ENCODE measurements around the gene STPG3. TPM values are rescaled to one million over a fixed set of nuclear protein-coding genes. Genes with fewer than 3 reads are reported as not detected.
"Not testable (repeated sequence)": the region's sequence is repeated elsewhere in the genome, so short reads cannot be mapped to it uniquely, and the experiment has no call there.

The STPG3 gene
- total RNA-seq, 1 donor from 2014 or later, result 0.78 TPM

DNA sequence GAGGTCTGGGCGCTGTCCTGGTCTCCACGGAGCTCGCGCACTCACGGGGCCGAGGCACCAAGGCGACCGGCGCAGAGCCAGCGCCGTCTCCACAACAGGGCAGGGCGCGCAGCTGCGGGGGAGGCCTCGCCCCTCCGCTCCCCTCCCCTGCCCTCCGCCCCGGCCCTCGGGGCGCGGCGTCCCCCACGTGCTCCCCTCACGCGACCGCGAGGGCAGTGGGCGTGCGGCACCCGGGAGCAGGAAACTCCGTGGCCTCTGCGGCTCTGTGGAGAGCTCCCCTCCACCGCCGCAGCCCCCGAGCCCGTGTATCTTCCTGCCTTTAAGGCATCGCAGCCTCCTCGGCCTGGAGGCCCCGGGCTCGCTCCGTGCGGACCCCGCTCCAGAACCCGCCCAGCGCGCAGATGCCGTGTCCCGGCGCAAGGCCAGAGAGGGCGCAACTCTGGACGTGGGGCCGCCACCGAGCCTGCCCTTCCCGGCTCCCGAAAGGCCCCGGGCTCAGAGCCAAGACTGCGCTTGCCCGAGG, 10.7 kb upstream of the STPG3 start:
- Mint-ChIP-seq H3K9me3 (ENCODE audit: unreplicated experiment) (no peaks in the 10 kb centered on the region), H3K36me3 (ENCODE audit: unreplicated experiment) (peaks cover 9% of the 10 kb centered on the region), H3K4me1 (ENCODE audit: unreplicated experiment) (peaks cover 31% of the 10 kb centered on the region), H3K27me3 (ENCODE audit: unreplicated experiment) (no peaks in the 10 kb centered on the region), H3K27ac (ENCODE audit: unreplicated experiment) (peak overlapping the region; percentile 82), H3K4me3 (ENCODE audit: unreplicated experiment) (peak overlapping the region; percentile 76)
- peak; percentile 91 for DNase-seq (ENCODE audit: extremely low spot score, unreplicated experiment)
- TF ChIP-seq, protein P1, sequence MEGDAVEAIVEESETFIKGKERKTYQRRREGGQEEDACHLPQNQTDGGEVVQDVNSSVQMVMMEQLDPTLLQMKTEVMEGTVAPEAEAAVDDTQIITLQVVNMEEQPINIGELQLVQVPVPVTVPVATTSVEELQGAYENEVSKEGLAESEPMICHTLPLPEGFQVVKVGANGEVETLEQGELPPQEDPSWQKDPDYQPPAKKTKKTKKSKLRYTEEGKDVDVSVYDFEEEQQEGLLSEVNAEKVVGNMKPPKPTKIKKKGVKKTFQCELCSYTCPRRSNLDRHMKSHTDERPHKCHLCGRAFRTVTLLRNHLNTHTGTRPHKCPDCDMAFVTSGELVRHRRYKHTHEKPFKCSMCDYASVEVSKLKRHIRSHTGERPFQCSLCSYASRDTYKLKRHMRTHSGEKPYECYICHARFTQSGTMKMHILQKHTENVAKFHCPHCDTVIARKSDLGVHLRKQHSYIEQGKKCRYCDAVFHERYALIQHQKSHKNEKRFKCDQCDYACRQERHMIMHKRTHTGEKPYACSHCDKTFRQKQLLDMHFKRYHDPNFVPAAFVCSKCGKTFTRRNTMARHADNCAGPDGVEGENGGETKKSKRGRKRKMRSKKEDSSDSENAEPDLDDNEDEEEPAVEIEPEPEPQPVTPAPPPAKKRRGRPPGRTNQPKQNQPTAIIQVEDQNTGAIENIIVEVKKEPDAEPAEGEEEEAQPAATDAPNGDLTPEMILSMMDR (IDR thresholded peaks at IDR 0.05), result no peak

DNA sequence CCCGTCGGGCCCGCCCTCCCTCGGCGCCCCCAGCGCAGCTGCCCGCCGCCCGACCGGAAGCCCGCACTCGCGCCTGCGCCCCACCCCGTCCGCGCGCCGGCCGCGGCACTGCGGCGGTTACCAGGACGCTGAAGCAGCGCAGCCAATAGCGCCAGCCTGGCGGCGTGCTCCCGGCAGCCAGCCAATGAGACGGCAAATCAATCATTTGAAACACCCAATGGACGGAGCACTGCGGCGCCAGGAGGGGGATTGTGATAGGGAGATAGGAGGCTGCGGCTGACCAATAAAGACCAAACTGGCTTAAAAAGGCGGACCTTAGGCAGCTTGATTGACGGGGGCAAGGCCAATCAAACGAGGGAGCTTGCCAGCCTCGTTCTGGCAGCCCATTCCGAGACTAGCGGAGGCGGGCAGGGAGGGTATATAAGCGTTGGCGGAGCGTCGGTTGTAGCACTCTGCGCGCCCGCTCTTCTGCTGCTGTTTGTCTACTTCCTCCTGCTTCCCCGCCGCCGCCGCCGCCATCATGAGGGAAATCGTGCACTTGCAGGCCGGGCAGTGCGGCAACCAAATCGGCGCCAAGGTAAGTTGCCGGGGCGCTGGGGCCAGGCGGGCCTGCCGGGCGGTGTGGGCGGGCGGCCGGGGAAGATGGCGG, 10.1 kb upstream of the STPG3 start, which contains the start of gene TUBB4B:
Gene TUBB4B, plus strand, starts transcription at position 447 of the 649 bp plus-strand sequence. Its CDS starts 74 bp downstream, at position 521.
- H3K27me3 Mint-ChIP-seq (ENCODE audit: unreplicated experiment), result no peaks in the 10 kb centered on the region
- H3K9me3 Mint-ChIP-seq (ENCODE audit: unreplicated experiment), result no peaks in the 10 kb centered on the region
- TF ChIP-seq, protein P1 (IDR thresholded peaks at IDR 0.05), result no peak
- DNase-seq (ENCODE audit: extremely low spot score, unreplicated experiment), result peak; percentile 100
- H3K27ac Mint-ChIP-seq (ENCODE audit: unreplicated experiment), result peak within 1 kb of the TSS; percentile 88
- H3K4me3 Mint-ChIP-seq (ENCODE audit: unreplicated experiment), result peak within 1 kb of the TSS; percentile 81
- H3K4me1 Mint-ChIP-seq (ENCODE audit: unreplicated experiment), result peaks cover 31% of the 10 kb centered on the region
- peaks cover 9% of the 10 kb centered on the region for H3K36me3 Mint-ChIP-seq (ENCODE audit: unreplicated experiment)

DNA sequence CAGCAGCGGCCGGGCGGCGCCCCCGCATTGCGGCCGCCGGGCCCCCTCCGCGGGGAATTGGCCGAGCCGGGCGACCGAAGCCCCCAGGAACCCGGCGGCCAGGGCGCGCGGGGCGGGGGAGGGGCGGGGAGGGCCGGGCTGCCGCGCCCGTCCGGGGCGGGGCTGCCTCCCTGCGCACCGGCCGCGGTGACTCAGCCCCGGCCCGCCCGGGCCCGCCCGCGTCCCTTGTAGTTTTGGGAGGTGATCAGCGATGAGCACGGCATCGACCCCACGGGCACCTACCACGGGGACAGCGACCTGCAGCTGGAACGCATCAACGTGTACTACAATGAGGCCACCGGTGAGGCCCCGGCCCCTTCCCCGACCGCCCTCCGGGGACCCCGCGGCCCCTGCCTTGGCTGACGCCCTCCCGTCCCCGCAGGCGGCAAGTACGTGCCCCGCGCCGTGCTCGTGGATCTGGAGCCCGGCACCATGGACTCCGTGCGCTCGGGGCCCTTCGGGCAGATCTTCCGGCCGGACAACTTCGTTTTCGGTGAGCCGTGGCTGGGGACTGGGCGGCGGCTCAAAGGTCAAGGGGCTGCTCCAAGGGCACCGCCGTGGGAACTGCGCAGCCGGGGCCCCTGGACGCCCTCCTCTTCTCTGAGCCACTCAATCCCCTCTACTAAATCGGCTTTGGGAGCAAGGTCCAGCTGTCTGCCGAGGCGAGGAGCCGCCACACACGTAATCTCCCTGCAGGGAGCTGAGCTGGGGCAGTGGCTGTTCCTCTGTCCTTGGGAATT, 9.4 kb upstream of the STPG3 start:
- H3K27ac Mint-ChIP-seq (ENCODE audit: unreplicated experiment), result peak overlapping the region; percentile 57
- no peaks in the 10 kb centered on the region for H3K9me3 Mint-ChIP-seq (ENCODE audit: unreplicated experiment)
- H3K4me3 Mint-ChIP-seq (ENCODE audit: unreplicated experiment), result peak overlapping the region; percentile 76
- H3K27me3 Mint-ChIP-seq (ENCODE audit: unreplicated experiment), result no peaks in the 10 kb centered on the region
- DNase-seq (ENCODE audit: extremely low spot score, unreplicated experiment), result no peak
- TF ChIP-seq, protein P1 (IDR thresholded peaks at IDR 0.05), result no peak
- peaks cover 9% of the 10 kb centered on the region for H3K36me3 Mint-ChIP-seq (ENCODE audit: unreplicated experiment)
- peaks cover 31% of the 10 kb centered on the region for H3K4me1 Mint-ChIP-seq (ENCODE audit: unreplicated experiment)

DNA sequence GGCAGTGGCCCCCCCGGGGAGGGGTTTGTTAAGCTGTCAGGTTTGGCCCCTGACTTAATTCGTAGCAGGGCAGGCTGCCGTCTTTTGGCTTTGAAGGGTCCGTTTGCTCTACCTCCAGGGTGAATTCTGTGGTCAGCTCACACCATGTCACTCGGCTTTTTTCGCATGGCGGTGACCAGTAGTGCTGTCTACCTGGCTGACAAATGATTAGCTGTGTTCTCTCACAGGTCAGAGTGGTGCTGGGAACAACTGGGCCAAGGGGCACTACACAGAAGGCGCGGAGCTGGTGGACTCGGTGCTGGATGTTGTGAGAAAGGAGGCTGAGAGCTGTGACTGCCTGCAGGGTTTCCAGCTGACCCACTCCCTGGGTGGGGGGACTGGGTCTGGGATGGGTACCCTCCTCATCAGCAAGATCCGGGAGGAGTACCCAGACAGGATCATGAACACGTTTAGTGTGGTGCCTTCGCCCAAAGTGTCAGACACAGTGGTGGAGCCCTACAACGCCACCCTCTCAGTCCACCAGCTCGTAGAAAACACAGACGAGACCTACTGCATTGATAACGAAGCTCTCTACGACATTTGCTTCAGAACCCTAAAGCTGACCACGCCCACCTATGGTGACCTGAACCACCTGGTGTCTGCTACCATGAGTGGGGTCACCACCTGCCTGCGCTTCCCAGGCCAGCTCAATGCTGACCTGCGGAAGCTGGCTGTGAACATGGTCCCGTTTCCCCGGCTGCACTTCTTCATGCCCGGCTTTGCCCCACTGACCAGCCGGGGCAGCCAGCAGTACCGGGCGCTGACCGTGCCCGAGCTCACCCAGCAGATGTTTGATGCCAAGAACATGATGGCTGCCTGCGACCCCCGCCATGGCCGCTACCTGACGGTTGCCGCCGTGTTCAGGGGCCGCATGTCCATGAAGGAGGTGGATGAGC, 8.6 kb upstream of the STPG3 start:
- no peaks in the 10 kb centered on the region for H3K9me3 Mint-ChIP-seq (ENCODE audit: unreplicated experiment)
- H3K27ac Mint-ChIP-seq (ENCODE audit: unreplicated experiment), result peak overlapping the region; percentile 57
- TF ChIP-seq, protein P1 (IDR thresholded peaks at IDR 0.05), result no peak
- H3K36me3 Mint-ChIP-seq (ENCODE audit: unreplicated experiment), result peaks cover 9% of the 10 kb centered on the region
- no peaks in the 10 kb centered on the region for H3K27me3 Mint-ChIP-seq (ENCODE audit: unreplicated experiment)
- H3K4me1 Mint-ChIP-seq (ENCODE audit: unreplicated experiment), result peaks cover 33% of the 10 kb centered on the region
- H3K4me3 Mint-ChIP-seq (ENCODE audit: unreplicated experiment), result peak overlapping the region; percentile 76
- DNase-seq (ENCODE audit: extremely low spot score, unreplicated experiment), result no peak

DNA sequence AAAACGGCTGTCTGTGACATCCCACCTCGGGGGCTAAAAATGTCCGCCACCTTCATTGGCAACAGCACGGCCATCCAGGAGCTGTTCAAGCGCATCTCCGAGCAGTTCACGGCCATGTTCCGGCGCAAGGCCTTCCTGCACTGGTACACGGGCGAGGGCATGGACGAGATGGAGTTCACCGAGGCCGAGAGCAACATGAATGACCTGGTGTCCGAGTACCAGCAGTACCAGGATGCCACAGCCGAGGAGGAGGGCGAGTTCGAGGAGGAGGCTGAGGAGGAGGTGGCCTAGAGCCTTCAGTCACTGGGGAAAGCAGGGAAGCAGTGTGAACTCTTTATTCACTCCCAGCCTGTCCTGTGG, 7.8 kb upstream of the STPG3 start:
- H3K27ac Mint-ChIP-seq (ENCODE audit: unreplicated experiment), result not testable (repeated sequence)

More for the DNA sequence above, 7.8 kb upstream of the STPG3 start:
- not testable (repeated sequence) for H3K9me3 Mint-ChIP-seq (ENCODE audit: unreplicated experiment); H3K4me3 Mint-ChIP-seq (ENCODE audit: unreplicated experiment); DNase-seq (ENCODE audit: extremely low spot score, unreplicated experiment); H3K27me3 Mint-ChIP-seq (ENCODE audit: unreplicated experiment); H3K36me3 Mint-ChIP-seq (ENCODE audit: unreplicated experiment)
- H3K4me1 Mint-ChIP-seq (ENCODE audit: unreplicated experiment), result peaks cover 33% of the 10 kb centered on the region
